Left renal pelvis (tissue), 4 donors: ENCODE results near the gene HES1. TPM values are rescaled to one million over a fixed set of nuclear protein-coding genes. Genes with fewer than 3 reads are reported as not detected.

Source experiments
- polyA plus RNA-seq, 4 donors: library from polyadenylated mRNA; unstranded; fragments of 120-200 nt; gene quantifications; one replicate each; pipeline ENCODE4 v1.2.1, GENCODE V29; 2013; ENCODE audit not compliant: insufficient read length in 4 of 4

HES1 gene
- polyA plus RNA-seq, 4 donors, result 38.9 to 112 (median 88.4) TPM

Other genes with a start within 250 kb of the HES1 start
- gene CPN2, start 215.2 kb downstream of the HES1 start, polyA plus RNA-seq, result 1 to 10 TPM in 1 of 4 donors, under 1 TPM in 3; 0.16 to 1.0 (median 0.44) TPM
- under 1 TPM in 1 of 4 donors, not detected in 3; 0.09 TPM for gene LRRC15, start 233.6 kb downstream of the HES1 start, polyA plus RNA-seq